Aorta (tissue), 5 donors: ENCODE results near the gene CCDC81. TPM values are rescaled to one million over a fixed set of nuclear protein-coding genes. Genes with fewer than 3 reads are reported as not detected.

Experiments
- ATAC-seq: fragments of 200-7000 bp; cut with Tn5 transposase; one replicate; pipeline ENCODE4 v1.9.1; 2022; ENCODE audit warnings: moderate library complexity; ENCODE audit not compliant: low FRiP score
- DNase-seq, 2 donors: peaks; one replicate each; pipeline ENCODE4 v3.0.0-alpha.2; 2020
- H3K27ac ChIP-seq, 2 donors: one replicate each; pipeline ENCODE4 v1.5.1; 2013; ENCODE audit warnings: low read length in 2 of 2, mild to moderate bottlenecking in 2 of 2, moderate library complexity in 2 of 2, control low read depth in 1 of 2, inconsistent platforms in 1 of 2, low read depth in 1 of 2
- H3K27me3 ChIP-seq, 2 donors: one replicate each; pipeline ENCODE4 v1.6.1; 2013; ENCODE audit warnings: control low read depth in 1 of 2, low read length in 1 of 2, mild to moderate bottlenecking in 1 of 2, moderate library complexity in 1 of 2; ENCODE audit not compliant: insufficient read depth in 2 of 2, control insufficient read depth in 1 of 2
- H3K36me3 ChIP-seq, 2 donors: one replicate each; pipeline ENCODE4 v1.6.1; 2013; ENCODE audit warnings: control low read depth in 1 of 2, low read length in 1 of 2, mild to moderate bottlenecking in 1 of 2; ENCODE audit not compliant: insufficient read depth in 2 of 2, control insufficient read depth in 1 of 2
- H3K4me1 ChIP-seq, 2 donors: one replicate each; pipeline ENCODE4 v1.6.1; 2013; ENCODE audit warnings: low read length in 2 of 2, control low read depth in 1 of 2, mild to moderate bottlenecking in 1 of 2, moderate library complexity in 1 of 2; ENCODE audit not compliant: insufficient read depth in 2 of 2, control insufficient read depth in 1 of 2
- H3K4me3 ChIP-seq, 2 donors: one replicate each; pipeline ENCODE4 v1.5.1; 2013; ENCODE audit warnings: low read length in 2 of 2, control low read depth in 1 of 2, mild to moderate bottlenecking in 1 of 2
- H3K9me3 ChIP-seq: one replicate; pipeline ENCODE4 v1.6.1; 2013; ENCODE audit warnings: mild to moderate bottlenecking, low read length; ENCODE audit not compliant: control insufficient read depth
- WGBS, 2 donors: extraction: QIAGEN DNeasy Blood & Tissue Kit; methylation state at CpG; one replicate each; pipeline ENCODE4 v1.1.7; 2013; 5-methylcytosine and 5-hydroxymethylcytosine counted together
- intact Hi-C, 2 donors: fragments of 100-400 bp; cut with DNase I; formaldehyde crosslinking; loops; one replicate each; pipeline versions ENCODE4 v1.14.2 to v1.15.0; 2022
- polyA plus RNA-seq, 2 donors: library from polyadenylated mRNA; stranded (reverse); fragments of 200-250 nt; gene quantifications; one replicate each; pipeline ENCODE4 v1.2.3, GENCODE V29; 2013
- total RNA-seq, 2 donors: library from RNA; stranded (reverse); fragmentation: NEBNext Ultra II Directional; extraction: Animal tissue kit (Norgen Biotek cat#: 25700); gene quantifications; one replicate each; pipeline ENCODE4 v1.2.1, GENCODE V29; 2021
- donor health status: healthy with polysubstance abuse.
- donor health status: Bipolar disorder and iron deficiency.
- donor health status: DM: no; HTN: no; CAD: no.
- donor health status: DM: no; HTN: no; CAD: no.
- donor health status: DM: yes; HTN: yes; CAD: no.

Gene CCDC81
- total and polyA plus RNA-seq, 4 donors = 0.63 to 7.0 (median 2.3) TPM

DNA sequence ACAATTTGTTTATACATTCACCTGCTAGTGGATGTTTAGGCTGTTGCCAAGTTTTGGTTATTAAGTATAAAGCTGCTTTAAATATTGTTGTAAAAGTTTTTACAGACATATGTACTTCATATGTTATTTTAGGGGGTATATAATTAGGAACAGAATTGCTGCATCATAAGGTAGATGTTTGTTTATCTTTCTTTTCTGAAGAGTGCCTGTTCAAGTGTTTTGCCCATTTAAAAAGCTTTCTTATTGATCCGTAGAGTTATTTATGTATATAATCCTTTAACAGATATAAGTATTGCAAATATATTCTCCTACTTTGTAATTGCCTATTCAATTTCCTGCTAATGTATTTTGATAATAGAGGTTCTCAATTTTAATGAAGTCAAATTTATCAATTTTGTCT, 11.3 kb upstream of the CCDC81 start:
- Histone ChIP-seq H3K9me3 (no peaks in the 10 kb centered on the region), H3K27me3 (no peaks in the 10 kb centered on the region), H3K4me1 (no peaks in the 10 kb centered on the region), H3K27ac (no peak overlapping the region), H3K36me3 (no peaks in the 10 kb centered on the region), H3K4me3 (no peak overlapping the region)
- intact Hi-C loops = no loop called here
- no peak for ATAC-seq
- no peak for DNase-seq
- WGBS, 2 donors = 94 to 100% methylated on average over 1 of the region's 1 CpG

DNA sequence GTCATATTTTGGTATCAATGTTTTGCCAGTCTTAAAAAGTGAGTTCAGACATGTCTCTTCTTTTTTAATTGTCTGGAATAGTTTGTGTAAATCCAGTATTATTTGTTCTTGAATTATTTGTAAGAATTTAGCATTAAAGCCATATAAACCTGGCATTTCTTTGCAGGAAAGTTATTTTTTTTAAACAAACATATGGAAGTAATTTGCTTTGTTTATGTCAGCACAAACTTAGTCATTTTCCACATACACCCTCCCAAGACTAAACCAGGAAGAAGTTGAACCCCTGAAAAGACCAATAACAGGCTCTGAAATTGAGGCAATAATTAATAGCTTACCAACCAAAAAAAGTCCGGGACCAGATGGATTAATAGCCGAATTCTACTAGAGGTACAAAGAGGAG, 9.1 kb upstream of the CCDC81 start:
- intact Hi-C loops = no loop called here
- Histone ChIP-seq H3K9me3 (no peaks in the 10 kb centered on the region), H3K27me3 (no peaks in the 10 kb centered on the region), H3K36me3 (no peaks in the 10 kb centered on the region), H3K4me3 (no peak overlapping the region), H3K4me1 (no peaks in the 10 kb centered on the region), H3K27ac (no peak overlapping the region)
- DNase-seq (no peak), ATAC-seq (no peak)
- 92 to 95% methylated on average over 2 of the region's 2 CpGs for WGBS, 2 donors

GRCh38 chr11:86369668-86370067, 5.0 kb upstream of the CCDC81 start:
- no peaks in the 10 kb centered on the region for H3K27me3 ChIP-seq
- H3K4me1 ChIP-seq = no peaks in the 10 kb centered on the region
- 95 to 98% methylated on average over 7 of the region's 7 CpGs for WGBS, 2 donors
- H3K4me3 ChIP-seq = no peak overlapping the region
- H3K36me3 ChIP-seq = no peaks in the 10 kb centered on the region
- no peak for ATAC-seq
- intact Hi-C loops = no loop called here
- DNase-seq = no peak
- no peaks in the 10 kb centered on the region for H3K9me3 ChIP-seq
- H3K27ac ChIP-seq = no peak overlapping the region

GRCh38 chr11:86370171-86370570, 4.5 kb upstream of the CCDC81 start:
- Histone ChIP-seq H3K9me3 (no peaks in the 10 kb centered on the region), H3K4me1 (no peaks in the 10 kb centered on the region), H3K27ac (no peak overlapping the region), H3K27me3 (no peaks in the 10 kb centered on the region), H3K4me3 (no peak overlapping the region), H3K36me3 (no peaks in the 10 kb centered on the region)
- ATAC-seq = no peak
- intact Hi-C loops = no loop called here
- WGBS, 2 donors = 86 to 87% methylated on average over 4 of the region's 4 CpGs
- no peak for DNase-seq

DNA sequence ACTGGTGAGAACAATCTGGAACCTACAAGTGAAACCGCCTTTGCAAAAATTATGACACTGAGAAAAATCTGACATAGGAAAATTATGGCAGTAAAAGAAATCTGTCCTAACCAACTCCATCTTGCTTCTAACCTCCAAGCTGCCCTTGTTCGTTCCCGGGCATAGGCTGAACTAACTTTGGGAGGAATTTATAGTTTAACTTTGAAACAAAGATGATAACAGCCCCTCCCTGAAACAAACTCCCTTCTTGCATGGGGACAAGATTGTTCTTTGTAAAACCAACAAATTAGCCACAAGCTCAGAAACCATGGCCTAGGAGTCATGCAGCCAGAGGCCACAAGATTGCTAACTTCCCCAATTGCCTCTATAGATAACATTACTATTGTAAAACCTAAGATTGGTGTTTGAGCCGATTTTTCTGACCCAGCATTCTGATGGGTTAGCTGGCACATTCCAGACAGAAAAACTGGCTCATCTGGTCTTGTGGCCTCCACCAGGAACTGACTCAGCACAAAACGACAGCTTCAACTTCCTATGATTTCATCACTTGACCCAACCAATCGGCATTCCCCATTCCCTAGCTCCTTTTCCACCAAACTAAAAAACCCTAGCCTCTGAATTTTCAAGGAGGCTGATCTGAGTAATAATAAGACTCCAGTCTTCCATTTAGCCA, 3.6 kb upstream of the CCDC81 start:
- ATAC-seq = no peak
- no peaks in the 10 kb centered on the region for H3K27me3 ChIP-seq
- 73 to 77% methylated on average over 6 of the region's 6 CpGs for WGBS, 2 donors

GRCh38 chr11:86372041-86372440, 2.6 kb upstream of the CCDC81 start:
- Histone ChIP-seq H3K9me3 (no peaks in the 10 kb centered on the region), H3K36me3 (no peaks in the 10 kb centered on the region), H3K4me1 (no peaks in the 10 kb centered on the region), H3K27me3 (no peaks in the 10 kb centered on the region), H3K27ac (no peak overlapping the region), H3K4me3 (no peak overlapping the region)
- WGBS, 2 donors = 91 to 98% methylated on average over 1 of the region's 1 CpG
- ATAC-seq (no peak), DNase-seq (no peak)
- intact Hi-C loops = no loop called here

More for the DNA sequence above, 3.6 kb upstream of the CCDC81 start:
- Histone ChIP-seq H3K36me3 (no peaks in the 10 kb centered on the region), H3K27ac (no peak overlapping the region), H3K4me1 (no peaks in the 10 kb centered on the region), H3K4me3 (no peak overlapping the region), H3K9me3 (no peaks in the 10 kb centered on the region)
- DNase-seq = no peak
- intact Hi-C loops = no loop called here

- no peaks in the 10 kb centered on the region for H3K27me3 ChIP-seq
- no peaks in the 10 kb centered on the region for H3K4me1 ChIP-seq
- no peak overlapping the region for H3K4me3 ChIP-seq
- H3K9me3 ChIP-seq = no peaks in the 10 kb centered on the region
- DNase-seq (no peak), ATAC-seq (no peak)
- intact Hi-C loops = no loop called here
- H3K27ac ChIP-seq = no peak overlapping the region
- H3K36me3 ChIP-seq = no peaks in the 10 kb centered on the region
These were observed 2.1 kb upstream of the CCDC81 start for GRCh38 chr11:86372586-86372985.

- Histone ChIP-seq H3K27me3 (no peaks in the 10 kb centered on the region), H3K36me3 (no peaks in the 10 kb centered on the region), H3K9me3 (no peaks in the 10 kb centered on the region), H3K4me3 (no peak overlapping the region), H3K4me1 (no peaks in the 10 kb centered on the region), H3K27ac (no peak overlapping the region)
- DNase-seq (no peak), ATAC-seq (no peak)
- intact Hi-C loops = no loop called here
- 29 to 42% methylated on average over 1 of the region's 1 CpG for WGBS, 2 donors
These were observed 618 bp upstream of the CCDC81 start for GRCh38 chr11:86374069-86374468.

- no peak for DNase-seq
- Histone ChIP-seq H3K27me3 (no peaks in the 10 kb centered on the region), H3K9me3 (no peaks in the 10 kb centered on the region), H3K4me1 (no peaks in the 10 kb centered on the region), H3K4me3 (no peak overlapping the region), H3K27ac (no peak overlapping the region), H3K36me3 (no peaks in the 10 kb centered on the region)
- intact Hi-C loops = no loop called here
- no peak for ATAC-seq
These were observed 3.3 kb downstream of the CCDC81 start for GRCh38 chr11:86377972-86378371.
